SK-N-SH treated with all-trans-retinoic acid at 6 μM for 48 hours (cell line): ENCODE measurements around the gene CCDC158.

ENCODE experiments used
- ARNTL ChIP-seq: fragments of 450-650 bp; formaldehyde crosslinking; IDR thresholded peaks from 2 replicates; pipeline ENCODE4 v1.5.0; 2020; ENCODE audit warnings: low read depth, mild to moderate bottlenecking, moderate library complexity, borderline replicate concordance
- CSDC2 ChIP-seq: fragments of 250-450 bp; sonication (Bioruptor Pico); IDR thresholded peaks from 2 replicates; pipeline ENCODE4 v1.5.0; 2020; ENCODE audit warnings: mild to moderate bottlenecking, moderate library complexity
- ISL1 ChIP-seq: fragments of 250-450 bp; sonication (Bioruptor Pico); IDR thresholded peaks from 2 replicates; pipeline ENCODE4 v2.1.2; 2022; ENCODE audit warnings: mild to moderate bottlenecking, moderate library complexity
- POU6F1 ChIP-seq: fragments of 250-450 bp; sonication (Bioruptor Pico); IDR thresholded peaks from 2 replicates; pipeline ENCODE4 v1.8.0; 2021; ENCODE audit warnings: low read depth, mild to moderate bottlenecking, moderate library complexity, borderline replicate concordance
- PPARA ChIP-seq: fragments of 250-450 bp; sonication (Bioruptor Pico); IDR thresholded peaks from 2 replicates; pipeline ENCODE4 v1.5.0; 2020; ENCODE audit warnings: mild to moderate bottlenecking, borderline replicate concordance
- ZFP30 ChIP-seq: fragments of 450-650 bp; formaldehyde crosslinking; IDR thresholded peaks from 2 replicates; pipeline ENCODE4 v1.5.0; 2022; ENCODE audit warnings: mild to moderate bottlenecking, moderate library complexity
- ZNF565 ChIP-seq: fragments of 450-650 bp; formaldehyde crosslinking; conservative IDR thresholded peaks from 2 replicates; pipeline ENCODE4 v1.5.0; 2020; ENCODE audit warnings: low read depth, mild to moderate bottlenecking, moderate library complexity
- TF ChIP-seq, protein P1 (sequence below): fragments of 250-450 bp; sonication (Bioruptor Pico); IDR thresholded peaks from 2 replicates; pipeline ENCODE4 v1.8.0; 2020; ENCODE audit warnings: mild to moderate bottlenecking, moderate library complexity, borderline replicate concordance
- TF ChIP-seq, protein P2 (sequence below): fragments of 250-450 bp; sonication (Bioruptor Pico); IDR thresholded peaks from 2 replicates; pipeline ENCODE4 v1.5.0; 2020; ENCODE audit warnings: mild to moderate bottlenecking, moderate library complexity

DNA sequence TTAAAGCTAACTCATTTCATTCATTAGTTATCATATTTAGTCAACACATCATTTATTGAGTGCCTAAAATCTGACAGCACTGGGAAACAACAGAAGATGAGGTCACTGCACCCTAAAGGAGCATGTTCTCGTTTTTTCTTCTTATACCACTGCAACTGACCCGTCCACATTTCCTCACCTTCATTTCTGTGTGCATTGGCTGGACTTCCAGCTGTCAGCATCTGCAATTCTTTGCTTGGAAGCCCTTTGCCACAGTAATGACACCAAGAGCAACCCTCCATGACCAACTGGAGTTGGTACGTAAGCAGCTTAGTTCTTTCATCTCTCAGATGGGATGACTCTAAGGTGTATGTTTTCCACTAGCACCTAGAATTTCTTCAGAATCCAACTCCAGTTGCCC lies 27.3 kb upstream of the CCDC158 start:
- TF ChIP-seq ZNF565 (CRISPR knock-in tag) (no peak), PPARA (CRISPR knock-in tag) (no peak), ZFP30 (CRISPR knock-in tag) (no peak), ARNTL (CRISPR knock-in tag) (no peak), ISL1 (CRISPR knock-in tag) (no peak), CSDC2 (CRISPR knock-in tag) (no peak), POU6F1 (CRISPR knock-in tag) (no peak)
- TF ChIP-seq, protein P1, sequence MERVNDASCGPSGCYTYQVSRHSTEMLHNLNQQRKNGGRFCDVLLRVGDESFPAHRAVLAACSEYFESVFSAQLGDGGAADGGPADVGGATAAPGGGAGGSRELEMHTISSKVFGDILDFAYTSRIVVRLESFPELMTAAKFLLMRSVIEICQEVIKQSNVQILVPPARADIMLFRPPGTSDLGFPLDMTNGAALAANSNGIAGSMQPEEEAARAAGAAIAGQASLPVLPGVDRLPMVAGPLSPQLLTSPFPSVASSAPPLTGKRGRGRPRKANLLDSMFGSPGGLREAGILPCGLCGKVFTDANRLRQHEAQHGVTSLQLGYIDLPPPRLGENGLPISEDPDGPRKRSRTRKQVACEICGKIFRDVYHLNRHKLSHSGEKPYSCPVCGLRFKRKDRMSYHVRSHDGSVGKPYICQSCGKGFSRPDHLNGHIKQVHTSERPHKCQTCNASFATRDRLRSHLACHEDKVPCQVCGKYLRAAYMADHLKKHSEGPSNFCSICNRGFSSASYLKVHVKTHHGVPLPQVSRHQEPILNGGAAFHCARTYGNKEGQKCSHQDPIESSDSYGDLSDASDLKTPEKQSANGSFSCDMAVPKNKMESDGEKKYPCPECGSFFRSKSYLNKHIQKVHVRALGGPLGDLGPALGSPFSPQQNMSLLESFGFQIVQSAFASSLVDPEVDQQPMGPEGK (CRISPR knock-in tag), result no peak
- TF ChIP-seq, protein P2, sequence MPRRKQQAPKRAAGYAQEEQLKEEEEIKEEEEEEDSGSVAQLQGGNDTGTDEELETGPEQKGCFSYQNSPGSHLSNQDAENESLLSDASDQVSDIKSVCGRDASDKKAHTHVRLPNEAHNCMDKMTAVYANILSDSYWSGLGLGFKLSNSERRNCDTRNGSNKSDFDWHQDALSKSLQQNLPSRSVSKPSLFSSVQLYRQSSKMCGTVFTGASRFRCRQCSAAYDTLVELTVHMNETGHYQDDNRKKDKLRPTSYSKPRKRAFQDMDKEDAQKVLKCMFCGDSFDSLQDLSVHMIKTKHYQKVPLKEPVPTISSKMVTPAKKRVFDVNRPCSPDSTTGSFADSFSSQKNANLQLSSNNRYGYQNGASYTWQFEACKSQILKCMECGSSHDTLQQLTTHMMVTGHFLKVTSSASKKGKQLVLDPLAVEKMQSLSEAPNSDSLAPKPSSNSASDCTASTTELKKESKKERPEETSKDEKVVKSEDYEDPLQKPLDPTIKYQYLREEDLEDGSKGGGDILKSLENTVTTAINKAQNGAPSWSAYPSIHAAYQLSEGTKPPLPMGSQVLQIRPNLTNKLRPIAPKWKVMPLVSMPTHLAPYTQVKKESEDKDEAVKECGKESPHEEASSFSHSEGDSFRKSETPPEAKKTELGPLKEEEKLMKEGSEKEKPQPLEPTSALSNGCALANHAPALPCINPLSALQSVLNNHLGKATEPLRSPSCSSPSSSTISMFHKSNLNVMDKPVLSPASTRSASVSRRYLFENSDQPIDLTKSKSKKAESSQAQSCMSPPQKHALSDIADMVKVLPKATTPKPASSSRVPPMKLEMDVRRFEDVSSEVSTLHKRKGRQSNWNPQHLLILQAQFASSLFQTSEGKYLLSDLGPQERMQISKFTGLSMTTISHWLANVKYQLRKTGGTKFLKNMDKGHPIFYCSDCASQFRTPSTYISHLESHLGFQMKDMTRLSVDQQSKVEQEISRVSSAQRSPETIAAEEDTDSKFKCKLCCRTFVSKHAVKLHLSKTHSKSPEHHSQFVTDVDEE, result no peak
